ENCODE measurements around the gene MED13. TPM values are rescaled to one million over a fixed set of nuclear protein-coding genes. Genes with fewer than 3 reads are reported as not detected.
"Not testable (repeated sequence)": the region's sequence is repeated elsewhere in the genome, so short reads cannot be mapped to it uniquely, and the experiment has no call there.

MED13 gene
- total RNA-seq, 1 donor from 2014 or later: 59.9 TPM

DNA sequence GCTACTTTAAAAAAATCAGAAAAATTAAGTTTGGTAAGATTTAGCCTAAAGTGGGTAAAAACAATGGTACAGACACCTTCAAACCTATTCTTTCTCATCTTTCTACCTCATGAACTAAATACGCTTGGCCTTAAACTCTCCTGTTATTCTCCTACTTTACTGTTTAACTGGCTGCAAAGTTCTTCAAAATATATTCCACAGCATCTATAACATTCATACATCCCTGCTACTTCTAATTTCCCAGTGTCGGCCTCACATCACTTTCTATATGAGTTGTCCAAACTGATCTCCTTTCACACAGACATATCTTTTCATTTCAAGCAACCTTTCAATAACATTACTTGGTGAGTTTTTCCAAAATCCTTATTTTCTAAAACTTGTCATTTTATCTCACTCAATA is 64.0 kb downstream of the MED13 start:
- Histone ChIP-seq H3K4me1 (peaks cover 26% of the 10 kb centered on the region), H3K4me3 (no peak overlapping the region), H3K27ac (no peak overlapping the region), H3K27me3 (no peaks in the 10 kb centered on the region), H3K36me3 (peaks cover 0 to 4% of the 10 kb centered on the region in 2 donors), H3K9me3 (no peaks in the 10 kb centered on the region)
- TF ChIP-seq POLR2AphosphoS5 (IDR thresholded peaks at IDR 0.05; ENCODE audit: insufficient read depth in 1 of 2, low read depth in 1 of 2) (no peak), POLR2A (IDR thresholded peaks at IDR 0.05) (no peak)
- TF ChIP-seq, protein P1, sequence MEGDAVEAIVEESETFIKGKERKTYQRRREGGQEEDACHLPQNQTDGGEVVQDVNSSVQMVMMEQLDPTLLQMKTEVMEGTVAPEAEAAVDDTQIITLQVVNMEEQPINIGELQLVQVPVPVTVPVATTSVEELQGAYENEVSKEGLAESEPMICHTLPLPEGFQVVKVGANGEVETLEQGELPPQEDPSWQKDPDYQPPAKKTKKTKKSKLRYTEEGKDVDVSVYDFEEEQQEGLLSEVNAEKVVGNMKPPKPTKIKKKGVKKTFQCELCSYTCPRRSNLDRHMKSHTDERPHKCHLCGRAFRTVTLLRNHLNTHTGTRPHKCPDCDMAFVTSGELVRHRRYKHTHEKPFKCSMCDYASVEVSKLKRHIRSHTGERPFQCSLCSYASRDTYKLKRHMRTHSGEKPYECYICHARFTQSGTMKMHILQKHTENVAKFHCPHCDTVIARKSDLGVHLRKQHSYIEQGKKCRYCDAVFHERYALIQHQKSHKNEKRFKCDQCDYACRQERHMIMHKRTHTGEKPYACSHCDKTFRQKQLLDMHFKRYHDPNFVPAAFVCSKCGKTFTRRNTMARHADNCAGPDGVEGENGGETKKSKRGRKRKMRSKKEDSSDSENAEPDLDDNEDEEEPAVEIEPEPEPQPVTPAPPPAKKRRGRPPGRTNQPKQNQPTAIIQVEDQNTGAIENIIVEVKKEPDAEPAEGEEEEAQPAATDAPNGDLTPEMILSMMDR (IDR thresholded peaks at IDR 0.05): no peak
- DNase-seq (ENCODE audit: extremely low spot score in 2 of 2): no peak
- intact Hi-C loops (cut with DNase I): no loop called here

DNA sequence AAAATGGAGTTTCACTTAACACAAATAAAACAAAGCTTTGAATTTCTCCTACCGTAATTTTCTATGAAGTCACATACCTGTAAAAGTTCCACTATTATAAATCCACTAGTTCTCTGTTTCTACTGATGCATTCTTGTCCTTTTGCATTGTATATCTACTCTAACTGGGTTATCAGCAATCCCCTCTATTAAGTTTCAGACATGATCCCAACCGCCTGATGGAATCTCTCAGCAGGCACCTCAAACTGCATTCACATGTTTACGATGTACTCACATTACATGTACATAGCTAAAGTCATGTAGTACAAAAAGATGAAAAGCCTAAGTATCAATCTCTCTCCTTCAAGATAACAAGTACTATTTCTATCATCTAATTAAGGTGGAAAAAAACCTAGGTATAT is 64.9 kb downstream of the MED13 start:
- no peak for DNase-seq (ENCODE audit: extremely low spot score in 2 of 2)
- Histone ChIP-seq H3K27me3 (no peaks in the 10 kb centered on the region), H3K4me3 (no peak overlapping the region), H3K9me3 (no peaks in the 10 kb centered on the region), H3K27ac (no peak overlapping the region), H3K4me1 (peaks cover 26% of the 10 kb centered on the region), H3K36me3 (peaks cover 0 to 4% of the 10 kb centered on the region in 2 donors)
- TF ChIP-seq POLR2A (IDR thresholded peaks at IDR 0.05) (no peak), POLR2AphosphoS5 (IDR thresholded peaks at IDR 0.05; ENCODE audit: insufficient read depth in 1 of 2, low read depth in 1 of 2) (no peak)
- TF ChIP-seq, protein P1 (IDR thresholded peaks at IDR 0.05): no peak
- intact Hi-C loops (cut with DNase I): no loop called here

DNA sequence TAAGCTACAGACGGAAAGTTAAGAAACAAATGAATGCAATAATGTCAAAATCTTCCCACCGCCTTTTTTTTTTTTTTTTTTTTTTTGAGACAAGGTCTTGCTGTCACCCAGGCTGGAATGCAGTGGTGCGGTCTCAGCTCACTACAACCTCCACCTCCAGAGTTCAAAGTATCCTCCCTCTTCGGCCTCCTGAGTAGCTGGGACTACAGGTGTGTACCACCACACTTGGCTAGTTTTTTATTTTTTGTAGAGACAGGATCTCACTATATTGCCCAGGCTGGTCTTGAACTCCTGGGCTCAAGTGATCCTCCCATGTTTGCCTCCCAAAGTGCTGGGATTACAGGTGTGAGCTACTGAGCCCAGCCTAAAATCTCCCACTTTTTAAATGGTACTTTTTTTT is 66.5 kb downstream of the MED13 start:
- H3K27ac ChIP-seq; intact Hi-C loops (cut with DNase I); H3K9me3 ChIP-seq; H3K27me3 ChIP-seq; H3K4me3 ChIP-seq; H3K36me3 ChIP-seq; DNase-seq (ENCODE audit: extremely low spot score in 2 of 2): not testable (repeated sequence)
- peaks cover 26% of the 10 kb centered on the region for H3K4me1 ChIP-seq

DNA sequence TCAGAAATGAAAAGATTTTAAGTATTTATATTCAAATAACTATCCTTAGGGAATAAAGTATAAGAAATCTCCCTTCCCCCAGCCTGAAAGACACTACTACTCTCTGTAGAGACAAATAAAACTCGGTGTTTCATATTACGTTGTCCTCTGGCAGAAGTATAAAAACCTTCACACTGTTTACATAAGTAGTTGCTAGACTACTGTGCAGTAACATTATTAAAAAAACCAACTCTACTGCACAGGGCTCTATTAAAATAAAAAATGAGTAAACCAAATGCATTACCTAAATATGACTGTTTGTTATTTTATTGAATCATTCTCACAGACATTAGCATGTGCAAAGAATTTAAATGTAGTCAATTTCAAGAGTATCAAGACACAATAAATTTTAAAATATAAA is 67.4 kb downstream of the MED13 start:
- Histone ChIP-seq H3K9me3 (no peaks in the 10 kb centered on the region), H3K27me3 (no peaks in the 10 kb centered on the region), H3K27ac (no peak overlapping the region), H3K36me3 (peaks cover 0 to 15% of the 10 kb centered on the region in 2 donors), H3K4me1 (peaks cover 26% of the 10 kb centered on the region), H3K4me3 (no peak overlapping the region)
- intact Hi-C loops (cut with DNase I): no loop called here
- DNase-seq (ENCODE audit: extremely low spot score in 2 of 2): no peak
- TF ChIP-seq POLR2A (IDR thresholded peaks at IDR 0.05): no peak
- no peak for TF ChIP-seq POLR2AphosphoS5 (IDR thresholded peaks at IDR 0.05; ENCODE audit: insufficient read depth in 1 of 2, low read depth in 1 of 2)
- TF ChIP-seq, protein P1 (IDR thresholded peaks at IDR 0.05): no peak

DNA sequence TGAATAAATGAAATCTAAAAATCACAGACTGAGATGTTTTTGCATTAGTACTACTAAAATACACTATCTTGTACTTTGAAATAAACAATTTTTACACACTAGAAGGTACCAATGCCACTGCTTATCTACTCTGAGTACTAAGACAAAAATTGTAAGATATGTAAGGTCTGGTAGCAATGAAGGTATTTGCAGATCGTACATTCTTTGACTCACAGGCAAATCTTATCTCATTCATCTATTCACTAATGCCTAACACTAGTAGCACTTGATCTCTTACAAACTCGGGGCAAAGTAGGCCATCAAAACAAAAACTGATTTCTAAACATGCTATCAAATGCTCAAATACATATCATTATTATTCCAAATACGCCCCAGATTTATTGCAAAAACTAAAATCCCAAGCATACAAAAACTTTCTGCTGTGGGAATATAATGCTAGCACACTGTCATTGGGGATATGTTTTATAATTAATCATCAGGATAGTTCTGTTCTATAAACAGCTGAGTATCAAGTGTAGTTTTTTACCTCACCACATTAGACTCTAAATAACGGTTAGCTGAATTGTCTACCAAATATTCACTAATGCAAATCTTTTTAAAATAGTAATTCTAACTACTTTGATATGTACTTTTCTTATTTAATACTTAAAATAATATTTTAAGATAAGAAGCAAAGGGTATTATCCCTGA is 68.0 kb downstream of the MED13 start:
- Histone ChIP-seq H3K9me3 (no peaks in the 10 kb centered on the region), H3K4me1 (peaks cover 26% of the 10 kb centered on the region), H3K27me3 (no peaks in the 10 kb centered on the region), H3K27ac (no peak overlapping the region), H3K36me3 (peaks cover 0 to 17% of the 10 kb centered on the region in 2 donors), H3K4me3 (no peak overlapping the region)
- no peak for DNase-seq (ENCODE audit: extremely low spot score in 2 of 2)
- intact Hi-C loops (cut with DNase I): no loop called here
- TF ChIP-seq POLR2A (IDR thresholded peaks at IDR 0.05): no peak
- TF ChIP-seq POLR2AphosphoS5 (IDR thresholded peaks at IDR 0.05; ENCODE audit: insufficient read depth in 1 of 2, low read depth in 1 of 2): no peak
- TF ChIP-seq, protein P1 (IDR thresholded peaks at IDR 0.05): no peak

Data from vagina (tissue), 2 donors.